GM12864 (cell line): ENCODE results near the gene NOTCH1.

Source experiments
- DNase-seq: peaks from one replicate; pipeline ENCODE4 v3.0.0-alpha.2; 2011; ENCODE audit warnings: low read depth
- H3K4me3 ChIP-seq: 2 replicates; pipeline ENCODE4 v1.5.1; 2011; ENCODE audit warnings: mild to moderate bottlenecking, low read depth, low read length, control low read depth
- TF ChIP-seq, protein P1 (sequence below): IDR thresholded peaks from 2 replicates; pipeline ENCODE4 v1.5.1; 2011; ENCODE audit warnings: low read depth, mild to moderate bottlenecking, moderate library complexity, low read length, control low read depth, inconsistent platforms; ENCODE audit errors: missing control alignments

Gene NOTCH1

DNA sequence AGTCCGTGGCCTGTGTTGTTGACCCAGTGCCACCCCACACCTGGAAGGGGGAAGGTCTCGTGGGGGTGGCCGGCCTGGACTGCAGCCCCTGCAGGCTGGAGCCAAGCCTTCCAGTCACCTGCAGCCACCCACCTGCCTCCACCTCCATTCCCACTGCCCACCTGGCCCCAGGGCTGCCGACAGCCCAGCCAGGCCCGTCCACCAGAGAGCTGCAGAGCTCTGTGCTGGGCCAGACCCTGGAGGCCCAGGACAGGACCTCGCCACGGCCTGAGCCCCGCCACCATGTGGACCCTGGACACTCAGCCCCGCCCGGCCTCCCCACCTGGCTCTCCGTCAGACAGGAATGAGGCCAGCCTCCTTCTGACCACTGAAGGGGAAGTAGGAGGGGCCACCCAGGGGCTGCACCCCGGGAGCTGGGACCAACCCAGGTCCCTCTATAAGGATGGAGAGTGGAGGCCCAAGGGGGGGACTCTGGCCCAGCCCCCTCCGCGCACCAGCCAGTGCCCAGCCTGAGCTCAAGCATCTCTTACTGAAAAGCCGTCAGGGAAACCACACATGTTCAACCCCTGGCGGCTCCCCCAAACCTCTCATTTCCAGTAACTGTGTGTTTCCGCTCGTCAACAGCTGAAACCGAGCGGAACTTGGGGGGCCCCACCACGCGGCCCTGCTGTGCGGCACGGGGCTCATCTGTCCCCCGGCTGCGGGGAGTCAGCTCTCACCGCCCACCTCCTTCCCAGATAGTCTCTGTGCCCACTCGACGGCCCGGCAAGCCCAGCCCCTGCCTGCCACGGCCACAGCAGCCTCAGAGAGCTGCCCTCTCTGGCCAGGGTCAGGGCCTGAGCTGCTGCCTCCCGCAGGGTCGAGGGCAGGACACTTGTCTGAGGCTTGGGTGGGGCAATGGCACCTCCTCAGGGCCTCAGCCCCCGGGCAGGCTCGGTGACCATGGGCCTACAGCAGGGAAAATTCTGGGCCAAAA, 12.8 kb downstream of the NOTCH1 start:
- H3K4me3 ChIP-seq = no peak overlapping the region; the same call in 1 of the 2 replicates
- no peak for DNase-seq
- TF ChIP-seq, protein P1, sequence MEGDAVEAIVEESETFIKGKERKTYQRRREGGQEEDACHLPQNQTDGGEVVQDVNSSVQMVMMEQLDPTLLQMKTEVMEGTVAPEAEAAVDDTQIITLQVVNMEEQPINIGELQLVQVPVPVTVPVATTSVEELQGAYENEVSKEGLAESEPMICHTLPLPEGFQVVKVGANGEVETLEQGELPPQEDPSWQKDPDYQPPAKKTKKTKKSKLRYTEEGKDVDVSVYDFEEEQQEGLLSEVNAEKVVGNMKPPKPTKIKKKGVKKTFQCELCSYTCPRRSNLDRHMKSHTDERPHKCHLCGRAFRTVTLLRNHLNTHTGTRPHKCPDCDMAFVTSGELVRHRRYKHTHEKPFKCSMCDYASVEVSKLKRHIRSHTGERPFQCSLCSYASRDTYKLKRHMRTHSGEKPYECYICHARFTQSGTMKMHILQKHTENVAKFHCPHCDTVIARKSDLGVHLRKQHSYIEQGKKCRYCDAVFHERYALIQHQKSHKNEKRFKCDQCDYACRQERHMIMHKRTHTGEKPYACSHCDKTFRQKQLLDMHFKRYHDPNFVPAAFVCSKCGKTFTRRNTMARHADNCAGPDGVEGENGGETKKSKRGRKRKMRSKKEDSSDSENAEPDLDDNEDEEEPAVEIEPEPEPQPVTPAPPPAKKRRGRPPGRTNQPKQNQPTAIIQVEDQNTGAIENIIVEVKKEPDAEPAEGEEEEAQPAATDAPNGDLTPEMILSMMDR = no peak

DNA sequence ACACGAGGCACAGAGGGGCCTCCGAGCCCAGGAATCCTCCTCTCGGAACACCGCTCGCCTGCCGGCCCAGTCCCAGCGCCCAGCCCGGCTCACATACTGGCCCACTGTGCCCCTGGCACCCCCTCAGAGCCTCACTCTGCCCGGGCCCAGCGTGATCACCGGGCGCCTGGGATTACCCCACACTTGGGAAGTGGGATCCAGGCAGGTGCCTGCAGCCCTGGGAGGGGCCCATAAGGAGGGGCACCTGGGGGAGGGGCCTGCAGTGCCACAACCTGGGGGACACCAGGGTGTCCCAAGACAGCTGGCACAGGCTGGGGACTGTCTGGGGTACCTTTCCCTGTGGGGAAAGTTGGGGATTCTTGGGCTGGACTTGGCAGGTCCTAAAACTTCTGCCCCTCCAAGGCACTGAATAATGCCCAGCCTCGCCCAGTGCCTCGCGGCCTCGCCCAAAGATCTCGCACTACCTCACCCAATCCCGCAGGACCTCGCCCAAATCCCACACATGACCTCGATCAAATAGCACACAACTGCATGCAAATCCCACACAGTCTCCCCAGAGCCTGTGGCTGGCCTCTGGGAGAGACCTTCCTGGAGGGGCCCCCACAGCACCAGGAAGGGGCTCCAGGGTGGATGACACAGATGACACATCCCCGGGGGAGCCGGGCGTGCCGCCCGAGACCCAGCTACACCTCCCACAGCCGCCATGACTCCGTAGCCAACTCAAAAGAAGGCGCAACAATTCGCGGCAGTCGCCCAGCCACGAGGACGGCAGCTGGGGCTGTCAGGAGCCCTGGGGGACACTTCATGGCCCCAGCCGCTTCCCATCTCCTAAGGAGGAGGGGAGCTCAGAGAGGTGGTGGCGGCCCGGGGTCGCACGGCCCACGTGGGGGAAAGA, 13.7 kb downstream of the NOTCH1 start:
- TF ChIP-seq, protein P1 = no peak
- no peak overlapping the region for H3K4me3 ChIP-seq
- DNase-seq = no peak

DNA sequence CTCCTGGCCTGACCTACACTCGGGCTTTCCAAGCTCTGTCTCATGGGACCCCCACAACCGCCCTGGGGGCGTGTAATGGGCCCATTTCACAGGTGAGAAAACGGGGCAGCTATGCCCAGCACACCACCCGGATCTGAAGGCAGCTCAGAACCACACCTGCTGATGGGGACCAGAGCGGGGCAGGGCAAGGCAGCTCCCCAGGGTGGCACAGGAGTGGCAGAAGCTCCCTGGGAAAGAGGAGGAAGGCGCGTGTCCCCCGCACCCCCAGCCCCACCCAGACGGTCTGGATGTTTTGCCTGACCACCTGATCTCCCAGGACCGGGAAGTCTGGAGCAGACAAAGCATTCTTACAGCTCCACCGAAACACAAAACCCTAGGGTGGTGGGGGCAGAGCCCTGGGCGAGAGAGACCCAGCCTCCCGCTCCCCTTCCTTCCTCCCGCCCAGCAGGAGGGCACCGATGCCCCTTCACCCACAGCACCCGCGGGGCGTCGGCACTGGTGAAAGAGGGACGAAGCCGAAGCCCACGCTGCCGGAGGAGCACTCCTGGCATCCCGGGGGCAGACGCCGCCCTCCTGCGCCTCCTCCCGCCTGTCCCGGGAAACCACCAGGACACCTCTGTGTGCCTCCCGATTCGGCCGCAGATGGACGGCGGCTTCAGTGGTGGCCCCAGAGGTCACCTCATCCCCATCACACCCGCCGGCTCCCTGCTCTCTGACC, 14.5 kb downstream of the NOTCH1 start:
- TF ChIP-seq, protein P1 = no peak
- no peak for DNase-seq

DNA sequence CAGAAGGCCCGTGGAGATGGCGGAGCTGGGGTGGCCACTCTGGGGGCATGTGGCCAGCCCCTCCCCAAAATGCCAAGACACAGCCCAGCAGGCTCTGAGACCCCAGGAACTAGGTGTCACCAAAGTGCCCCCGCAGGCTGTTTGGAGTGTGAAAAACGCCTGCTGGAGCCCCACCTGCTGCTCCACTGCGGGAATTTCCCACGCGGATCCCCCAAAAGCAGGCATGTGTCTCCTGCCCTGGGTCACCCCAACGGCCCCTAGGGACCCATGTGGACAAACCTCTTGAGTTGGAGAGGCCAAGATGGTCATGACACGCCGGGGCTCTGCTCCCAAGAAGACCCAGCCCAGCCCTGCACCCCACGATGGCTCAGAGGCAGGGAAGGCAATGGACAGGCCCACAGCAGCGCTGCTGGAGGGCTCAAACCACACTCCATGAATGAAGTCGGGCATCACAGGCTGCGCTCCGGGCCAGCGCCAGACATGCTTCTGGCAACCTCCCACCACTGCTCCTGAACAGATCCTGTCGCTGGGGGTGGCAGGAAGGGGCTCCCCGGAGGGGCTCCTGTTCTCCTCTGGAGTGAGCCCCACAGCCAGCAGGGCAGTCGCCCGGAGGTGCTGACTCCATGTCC, 15.3 kb downstream of the NOTCH1 start:
- no peak for DNase-seq
- H3K4me3 ChIP-seq = no peak overlapping the region
- TF ChIP-seq, protein P1 = no peak

More for the DNA sequence above, 14.5 kb downstream of the NOTCH1 start:
- H3K4me3 ChIP-seq = no peak overlapping the region

DNA sequence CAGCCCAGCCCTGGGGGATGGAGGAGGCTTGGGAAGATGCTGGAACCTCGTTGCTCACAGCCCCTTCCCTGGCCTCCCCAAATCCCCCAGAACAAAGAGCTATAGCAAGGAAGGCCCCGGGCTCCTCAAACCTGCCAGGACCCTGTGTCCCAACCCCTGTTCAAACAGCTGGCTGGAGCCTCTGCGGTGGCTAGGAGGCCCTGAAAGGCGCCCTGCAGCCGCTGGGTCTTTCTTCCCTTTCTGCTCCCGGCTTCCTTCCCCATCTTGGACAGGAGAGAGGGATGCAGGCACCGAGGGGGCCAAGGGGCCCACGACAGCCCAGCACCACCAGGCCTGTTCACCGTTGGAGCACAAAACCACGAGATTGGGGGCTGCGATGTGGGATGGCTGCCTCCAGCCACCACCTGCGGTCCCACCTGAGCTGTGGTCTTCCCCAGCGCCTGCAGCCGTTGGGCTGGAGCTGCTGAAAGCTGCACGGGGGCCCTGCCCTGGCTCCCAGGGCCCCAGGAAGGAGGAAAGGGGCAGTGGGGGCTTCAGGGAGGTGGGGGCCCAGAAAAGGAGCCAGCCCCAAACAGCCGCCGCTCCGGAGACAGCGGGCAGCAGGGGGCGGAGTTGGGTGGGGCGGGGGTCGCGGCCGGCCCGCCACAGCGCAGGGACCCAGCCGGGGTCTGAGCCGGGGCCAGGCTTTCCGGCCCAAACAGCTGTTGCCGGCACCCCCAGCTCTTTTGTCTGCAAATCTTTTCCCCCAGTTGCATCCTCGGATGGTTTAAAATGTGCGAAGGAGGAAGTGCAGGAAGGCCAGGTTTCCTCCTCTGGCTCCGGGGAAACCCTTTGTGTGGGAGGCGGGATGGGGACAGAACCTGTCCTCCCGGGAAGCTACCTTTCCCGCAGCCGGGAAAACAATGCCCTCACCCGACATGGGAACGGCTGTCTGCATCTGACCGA, 16.1 kb downstream of the NOTCH1 start:
- H3K4me3 ChIP-seq = no peak overlapping the region
- TF ChIP-seq, protein P1 = no peak
- DNase-seq = no peak
